HG02973 (cell line): ENCODE results near the gene TBC1D5.

Experiments used
- ATAC-seq: cut with Tn5 transposase; IDR thresholded peaks from one replicate; pipeline ENCODE4 v1.9.1; 2021; ENCODE audit warnings: moderate library complexity; ENCODE audit not compliant: unreplicated experiment

TBC1D5 gene

GRCh38 chr3:17258823-17259436 is 483.5 kb downstream of the TBC1D5 start:
- no peak for ATAC-seq

- no peak for ATAC-seq
Observed at GRCh38 chr3:17257269-17257668, 485.2 kb downstream of the TBC1D5 start.

- ATAC-seq: no peak
Observed at GRCh38 chr3:17243621-17244020, 498.8 kb downstream of the TBC1D5 start.

DNA sequence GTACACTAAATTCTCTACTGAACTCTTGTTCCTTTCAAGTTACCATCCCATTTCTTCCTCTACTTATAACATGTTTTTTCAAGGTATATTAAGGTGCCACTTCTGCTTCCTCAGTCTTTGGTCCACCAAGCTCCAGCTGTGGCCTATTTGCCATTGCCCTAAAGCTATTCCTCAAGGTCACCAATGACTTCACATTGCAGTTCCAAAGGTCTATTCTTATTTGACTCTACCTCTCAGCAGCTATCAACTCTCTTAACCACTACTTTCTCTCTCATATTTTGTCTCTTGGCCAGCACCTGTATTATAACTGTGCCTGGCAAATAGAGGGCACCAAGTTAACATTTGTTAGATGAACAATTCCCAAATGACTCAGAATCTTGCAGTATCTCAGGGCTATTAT is 503.0 kb downstream of the TBC1D5 start:
- ATAC-seq: no peak

DNA sequence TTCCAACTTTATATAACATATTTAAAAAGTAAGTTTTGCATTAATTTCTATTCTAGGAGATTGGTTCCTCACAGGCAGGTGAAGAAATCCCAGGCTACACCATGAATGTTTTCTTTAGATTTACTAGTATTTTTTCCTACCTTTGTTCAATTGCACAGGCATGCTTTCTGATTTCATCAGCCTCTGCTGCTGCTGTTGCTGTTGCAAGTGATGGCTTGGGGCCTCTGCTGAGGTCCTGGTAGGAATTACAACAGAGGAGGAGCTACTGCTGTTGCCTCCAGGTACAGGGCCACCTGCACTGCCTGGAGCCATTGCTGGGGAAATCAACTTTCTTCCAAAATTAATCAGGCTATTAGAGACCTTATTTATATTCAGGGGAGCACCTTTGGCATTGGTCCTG is 504.4 kb downstream of the TBC1D5 start:
- ATAC-seq: no peak

DNA sequence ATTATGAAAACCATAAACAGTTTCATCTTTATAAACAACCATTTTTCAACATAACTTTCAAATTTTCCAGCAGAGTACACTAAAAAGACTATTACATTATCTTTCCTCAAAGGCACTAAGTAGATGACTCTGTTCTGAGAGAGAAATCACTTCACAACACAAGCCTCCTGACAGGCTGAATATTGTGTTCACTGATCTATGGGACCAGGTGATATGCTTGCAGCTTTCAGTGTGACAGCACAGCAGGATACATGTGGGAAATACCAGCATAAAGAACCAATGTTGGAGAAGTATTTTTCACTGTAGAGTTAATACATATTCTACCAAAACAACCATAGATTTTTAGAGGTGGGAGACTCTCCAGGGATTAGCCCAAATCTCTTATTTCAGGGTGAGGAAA is 507.1 kb downstream of the TBC1D5 start:
- ATAC-seq: no peak

DNA sequence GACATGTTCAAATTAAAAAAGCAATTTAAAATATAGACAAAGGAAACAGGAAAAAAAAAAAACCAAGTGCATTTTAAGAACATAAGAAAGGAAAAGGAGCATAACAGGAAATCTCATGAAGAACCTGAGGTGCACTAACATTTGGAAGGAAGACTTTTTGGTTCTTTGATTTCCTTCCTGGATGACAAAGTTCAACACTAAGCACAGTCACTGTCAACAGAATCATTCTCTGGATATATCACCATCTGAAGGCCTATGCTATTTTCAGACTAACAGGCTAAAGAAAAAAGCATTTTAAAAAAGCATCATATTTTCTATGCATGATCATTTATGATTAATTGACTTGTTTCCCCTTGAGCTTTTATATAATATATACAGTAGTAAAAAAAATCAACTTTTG is 508.0 kb downstream of the TBC1D5 start:
- ATAC-seq: no peak

- peak; percentile 90 for ATAC-seq
Observed at GRCh38 chr3:17233398-17233800, 509.0 kb downstream of the TBC1D5 start.

DNA sequence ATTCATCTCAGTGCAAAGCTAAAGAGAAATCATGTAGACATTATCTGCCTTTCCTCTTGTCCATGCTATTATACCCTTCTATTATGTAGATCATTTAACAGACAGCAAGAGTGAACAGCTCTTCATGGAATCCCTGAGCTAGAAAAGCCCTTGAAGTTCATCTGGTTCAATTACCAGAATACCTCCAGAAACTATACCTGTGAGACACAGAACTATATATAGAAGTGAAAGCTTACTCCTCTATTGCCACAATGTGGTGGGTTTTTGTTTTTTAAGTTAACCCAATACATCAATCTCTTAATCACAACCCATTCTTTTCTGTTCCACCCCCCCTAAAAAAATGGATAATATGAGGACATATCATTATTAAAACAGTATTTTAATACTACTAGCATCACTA is 510.0 kb downstream of the TBC1D5 start:
- no peak for ATAC-seq

GRCh38 chr3:17231537-17232261 is 510.7 kb downstream of the TBC1D5 start:
- ATAC-seq: no peak

- no peak for ATAC-seq
Observed at GRCh38 chr3:17227472-17227871, 515.0 kb downstream of the TBC1D5 start.

- no peak for ATAC-seq
Observed at GRCh38 chr3:17221529-17221928, 520.9 kb downstream of the TBC1D5 start.

DNA sequence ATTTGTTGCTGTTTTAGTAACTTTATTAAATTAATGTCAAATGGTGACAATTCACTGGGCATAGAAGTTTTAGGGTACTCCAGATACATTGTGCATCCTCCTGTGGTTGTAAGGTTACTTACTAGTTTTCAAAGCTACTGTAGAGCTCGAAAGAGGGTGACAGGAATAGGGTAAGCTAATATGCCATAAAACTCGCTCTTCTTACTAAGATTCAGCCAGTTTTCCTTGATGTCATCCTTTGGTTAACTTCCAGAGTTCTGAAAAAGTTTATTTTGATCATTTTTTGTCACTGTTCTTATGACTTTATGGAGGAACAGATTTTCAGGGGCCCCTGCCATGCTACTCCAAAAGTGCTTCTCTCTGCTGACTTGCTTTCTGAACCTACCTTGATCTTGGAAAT is 522.8 kb downstream of the TBC1D5 start:
- no peak for ATAC-seq

- ATAC-seq: no peak
Observed at GRCh38 chr3:17218587-17218986, 523.8 kb downstream of the TBC1D5 start.

DNA sequence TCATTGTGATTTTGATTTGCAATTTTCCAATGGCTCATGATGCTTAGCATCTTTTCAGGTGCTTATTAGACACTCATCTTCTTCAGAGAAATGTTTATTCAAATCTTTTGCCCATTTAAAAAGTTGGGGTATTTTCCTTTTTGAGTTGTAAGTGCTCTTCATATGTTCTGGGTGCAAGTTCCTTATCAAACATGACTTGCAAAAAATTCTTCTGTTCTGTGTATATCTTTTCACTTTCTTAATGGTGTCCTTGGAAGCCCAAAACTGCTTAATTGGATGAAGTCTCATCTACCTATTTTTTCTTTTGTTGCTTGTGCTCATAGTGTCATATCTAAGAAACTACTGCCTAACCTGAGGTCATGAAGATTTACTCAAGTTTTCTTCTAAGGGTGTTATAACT is 524.8 kb downstream of the TBC1D5 start:
- ATAC-seq: no peak

- ATAC-seq: no peak
Observed at GRCh38 chr3:17213102-17213501, 529.3 kb downstream of the TBC1D5 start.

DNA sequence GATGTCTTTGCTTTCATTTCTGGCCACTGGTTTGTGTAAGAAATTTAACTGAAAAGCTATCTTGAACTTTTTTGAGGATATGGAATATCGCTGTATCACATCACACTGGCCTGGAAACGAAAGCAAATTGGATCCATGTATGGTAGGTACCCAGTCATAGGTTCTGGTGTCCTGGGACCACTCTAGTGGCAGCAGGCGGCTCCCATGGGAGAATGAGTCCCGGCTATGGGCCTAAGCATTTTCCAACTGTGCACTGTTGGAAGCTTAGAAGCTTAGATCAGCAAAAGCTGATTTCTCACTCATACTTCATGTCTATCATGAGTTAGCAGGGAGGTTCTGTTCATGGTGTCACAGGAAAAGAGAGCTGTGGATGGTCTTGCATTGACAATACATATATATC is 534.5 kb downstream of the TBC1D5 start:
- no peak for ATAC-seq

DNA sequence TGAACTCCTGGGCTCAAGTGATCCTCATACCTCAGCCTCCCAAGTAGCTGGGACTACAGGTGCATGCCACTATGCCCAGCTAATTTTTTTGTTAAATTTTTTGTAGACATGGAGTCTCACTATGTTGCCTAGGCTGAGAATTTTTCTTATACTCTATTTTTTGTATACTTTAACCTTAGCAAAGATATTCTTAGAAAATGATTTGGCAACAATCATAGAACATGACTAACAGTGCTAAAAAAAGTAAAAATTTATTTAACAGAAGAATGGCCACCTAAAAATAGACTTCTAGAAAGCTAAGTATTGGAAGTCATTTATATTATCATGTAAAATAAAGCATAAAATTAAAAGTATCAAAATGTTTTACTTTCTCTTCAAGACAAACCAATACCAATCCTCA is 535.4 kb downstream of the TBC1D5 start:
- no peak for ATAC-seq

DNA sequence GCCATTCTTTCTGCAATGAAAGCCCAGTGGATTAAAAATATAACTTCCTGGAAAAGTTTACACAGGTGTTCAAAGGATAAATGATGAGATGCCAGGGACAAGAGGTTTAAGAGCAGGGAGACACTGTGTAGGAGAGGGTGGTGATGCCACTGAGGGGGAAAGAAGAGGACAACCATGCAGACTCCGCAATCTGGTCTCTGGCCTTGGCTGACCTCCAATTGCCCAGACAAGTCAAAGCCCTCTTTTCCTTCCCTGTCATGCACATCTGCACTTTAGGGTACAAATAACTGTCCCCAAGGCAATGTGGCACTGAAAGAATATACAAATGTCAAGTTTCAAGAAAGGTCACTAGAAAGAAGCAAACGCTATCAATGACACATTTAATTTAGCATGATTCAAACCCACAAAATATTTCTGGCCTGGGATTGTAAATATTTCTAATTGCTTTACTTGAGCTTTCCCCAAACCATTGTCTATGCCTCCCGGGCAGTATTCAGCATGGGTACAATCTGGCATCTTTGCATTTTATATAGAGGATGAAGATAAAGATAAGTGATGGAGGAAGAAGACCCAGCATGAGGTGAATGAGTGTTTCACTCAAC is 538.3 kb downstream of the TBC1D5 start:
- no peak for ATAC-seq

DNA sequence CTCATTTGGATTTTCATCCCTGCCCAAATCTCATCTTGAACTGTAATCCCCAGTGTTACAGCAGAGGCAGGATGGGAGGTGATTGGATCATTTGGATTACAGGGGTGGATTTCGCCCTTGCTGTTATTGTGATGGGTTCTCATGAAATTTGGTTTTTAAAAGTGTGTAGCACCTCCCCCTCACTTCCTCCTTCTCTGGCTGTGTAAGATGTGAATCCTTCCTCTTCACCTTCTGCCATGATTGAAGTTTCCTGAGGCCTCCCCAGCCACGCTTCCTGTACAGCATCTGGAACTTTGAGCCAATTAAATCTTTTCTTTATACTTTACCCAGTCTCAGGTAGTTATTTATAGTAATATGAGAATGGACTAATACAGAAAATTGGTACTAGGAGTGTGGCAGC is 540.9 kb downstream of the TBC1D5 start:
- no peak for ATAC-seq

GRCh38 chr3:17195856-17196604 is 546.4 kb downstream of the TBC1D5 start:
- peak; percentile 81 for ATAC-seq

GRCh38 chr3:17195192-17195611 is 547.2 kb downstream of the TBC1D5 start:
- peak; percentile 85 for ATAC-seq
